Measurements from ENCODE around the gene TSPAN8.

GRCh38 chr12:71160585-71160984 is 2.8 kb upstream of the TSPAN8 start:
- TF ChIP-seq, protein P1, sequence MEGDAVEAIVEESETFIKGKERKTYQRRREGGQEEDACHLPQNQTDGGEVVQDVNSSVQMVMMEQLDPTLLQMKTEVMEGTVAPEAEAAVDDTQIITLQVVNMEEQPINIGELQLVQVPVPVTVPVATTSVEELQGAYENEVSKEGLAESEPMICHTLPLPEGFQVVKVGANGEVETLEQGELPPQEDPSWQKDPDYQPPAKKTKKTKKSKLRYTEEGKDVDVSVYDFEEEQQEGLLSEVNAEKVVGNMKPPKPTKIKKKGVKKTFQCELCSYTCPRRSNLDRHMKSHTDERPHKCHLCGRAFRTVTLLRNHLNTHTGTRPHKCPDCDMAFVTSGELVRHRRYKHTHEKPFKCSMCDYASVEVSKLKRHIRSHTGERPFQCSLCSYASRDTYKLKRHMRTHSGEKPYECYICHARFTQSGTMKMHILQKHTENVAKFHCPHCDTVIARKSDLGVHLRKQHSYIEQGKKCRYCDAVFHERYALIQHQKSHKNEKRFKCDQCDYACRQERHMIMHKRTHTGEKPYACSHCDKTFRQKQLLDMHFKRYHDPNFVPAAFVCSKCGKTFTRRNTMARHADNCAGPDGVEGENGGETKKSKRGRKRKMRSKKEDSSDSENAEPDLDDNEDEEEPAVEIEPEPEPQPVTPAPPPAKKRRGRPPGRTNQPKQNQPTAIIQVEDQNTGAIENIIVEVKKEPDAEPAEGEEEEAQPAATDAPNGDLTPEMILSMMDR (IDR thresholded peaks at IDR 0.05): no peak
- TF ChIP-seq ZFX (IDR thresholded peaks at IDR 0.05; ENCODE audit: borderline replicate concordance): no peak

Measured in 22Rv1 (cell line).